HepG2 (cell line): Measurements from ENCODE around the gene DALRD3. TPM values are rescaled to one million over a fixed set of nuclear protein-coding genes. Genes with fewer than 3 reads are reported as not detected.

Source experiments
- FOXP1 ChIP-seq, 2 experiments: fragments of 450-650 bp in 1 of 2; IDR thresholded peaks; 2 replicates each; pipeline ENCODE4 v1.6.1; 2017 to 2018; ENCODE audit warnings: antibody characterized with exemption in 1 of 2
- JARID2 ChIP-seq: sonication (generic); formaldehyde crosslinking; IDR thresholded peaks from 2 replicates; pipeline ENCODE4 v1.8.1; 2023; ENCODE audit warnings: missing genetic modification reagents, inconsistent platforms; ENCODE audit not compliant: insufficient replicate concordance
- RELA ChIP-seq: sonication (generic); formaldehyde crosslinking; IDR thresholded peaks from 2 replicates; pipeline ENCODE4 v1.4.0; 2020; ENCODE audit warnings: missing genetic modification reagents
- TEAD2 ChIP-seq: sonication (generic); formaldehyde crosslinking; IDR thresholded peaks from 2 replicates; pipeline ENCODE4 v1.9.0; 2021; ENCODE audit warnings: missing genetic modification reagents
- XBP1 ChIP-seq: sonication (generic); formaldehyde crosslinking; IDR thresholded peaks from 2 replicates; pipeline ENCODE4 v1.5.0; 2020; ENCODE audit warnings: missing genetic modification reagents
- ZBTB40 ChIP-seq, 2 experiments: fragments of 450-650 bp in 1 of 2; sonication (generic) in 1 of 2; formaldehyde crosslinking in 1 of 2; IDR thresholded peaks; 2 replicates each; pipeline versions ENCODE4 v1.6.1 to v1.8.0; 2016 to 2022; ENCODE audit warnings: antibody characterized with exemption in 1 of 2, mild to moderate bottlenecking in 1 of 2, missing genetic modification reagents in 1 of 2
- ZNF138 ChIP-seq: sonication (generic); formaldehyde crosslinking; IDR thresholded peaks from 2 replicates; pipeline ENCODE4 v1.5.0; 2020; ENCODE audit warnings: mild to moderate bottlenecking, low read depth, missing genetic modification reagents
- ZNF337 ChIP-seq: sonication (generic); formaldehyde crosslinking; IDR thresholded peaks from 2 replicates; pipeline ENCODE4 v1.5.1; 2020; ENCODE audit warnings: missing genetic modification reagents, low read depth, mild to moderate bottlenecking, borderline replicate concordance
- ZNF431 ChIP-seq: sonication (generic); formaldehyde crosslinking; IDR thresholded peaks from 2 replicates; pipeline ENCODE4 v1.9.0; 2022; ENCODE audit warnings: missing genetic modification reagents, low read depth, mild to moderate bottlenecking, borderline replicate concordance
- ZNF703 ChIP-seq: sonication (generic); formaldehyde crosslinking; IDR thresholded peaks from 2 replicates; pipeline ENCODE4 v1.5.1; 2020; ENCODE audit warnings: missing genetic modification reagents, mild to moderate bottlenecking, moderate library complexity, borderline replicate concordance
- polyA plus RNA-seq, 8 experiments: library from polyadenylated mRNA; depleted of rRNA in 3 of 8; stranded (reverse) in 7 of 8; unstranded in 1 of 8; fragments of >200 nt; fragmentation: Illumina TruSeq in 4 of 8; extraction: Trizol in 4 of 8; gene quantifications; 2 replicates each; pipeline versions ENCODE4 v1.2.1 to v1.2.3, GENCODE V29; 2011 to 2016; ENCODE audit warnings: low read depth in 4 of 8, missing spikeins in 1 of 8, mixed read lengths in 1 of 8; ENCODE audit not compliant: insufficient read depth in 1 of 8
- total RNA-seq, 5 experiments: library from RNA; depleted of rRNA; stranded (reverse); fragments of >200 nt; fragmentation: Illumina TruSeq; extraction: Trizol; gene quantifications; 2 replicates each; pipeline ENCODE4 v1.2.3, GENCODE V29; 2016; ENCODE audit warnings: low read depth in 1 of 5
- TF ChIP-seq, protein P1 (sequence below): sonication (generic); formaldehyde crosslinking; IDR thresholded peaks from 2 replicates; pipeline ENCODE4 v1.8.0; 2022; ENCODE audit warnings: mild to moderate bottlenecking, missing genetic modification reagents; ENCODE audit not compliant: insufficient replicate concordance

DALRD3 gene
- total and polyA plus RNA-seq, 2 of the 13 experiments (the other 11 are each of a cell fraction or from before 2014, with no cell fraction given): 19.9 to 36.5 TPM

DNA sequence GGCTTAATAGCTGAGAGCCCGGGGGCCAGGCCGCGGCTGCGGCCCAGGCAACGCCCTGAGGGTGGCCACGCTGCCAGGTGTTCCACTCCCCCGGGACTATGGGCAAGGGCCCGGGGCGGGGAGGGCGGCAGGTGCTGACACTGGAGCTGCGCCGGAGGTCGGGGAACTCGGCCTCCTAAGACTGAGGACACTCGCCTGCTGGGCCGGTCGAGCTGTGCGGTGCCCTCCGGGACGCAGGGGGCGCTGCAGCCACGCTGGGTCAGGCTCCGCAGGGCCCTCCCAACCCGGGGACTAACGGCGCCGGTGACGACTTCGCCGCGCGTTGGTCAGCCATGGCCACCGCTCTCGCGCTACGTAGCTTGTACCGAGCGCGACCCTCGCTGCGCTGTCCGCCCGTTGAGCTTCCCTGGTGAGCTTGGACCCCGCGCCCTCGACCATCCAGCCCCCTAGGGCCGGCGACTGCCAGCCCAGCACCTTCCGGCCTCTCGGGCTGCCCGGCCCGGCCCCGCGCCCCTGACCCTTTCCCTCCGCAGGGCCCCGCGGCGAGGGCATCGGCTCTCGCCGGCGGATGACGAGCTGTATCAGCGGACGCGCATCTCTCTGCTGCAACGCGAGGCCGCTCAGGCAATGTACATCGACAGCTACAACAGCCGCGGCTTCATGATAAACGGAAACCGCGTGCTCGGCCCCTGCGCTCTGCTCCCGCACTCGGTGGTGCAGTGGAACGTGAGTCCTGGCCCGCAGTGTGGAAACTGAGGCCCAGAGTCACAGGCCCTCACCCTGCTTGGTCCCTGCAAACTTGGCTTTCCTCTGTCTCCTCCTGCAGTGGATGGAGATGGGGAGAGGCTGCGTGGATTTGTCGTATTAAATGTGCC, 3.7 kb upstream of the DALRD3 start, which contains the start of gene NDUFAF3 (continued):
- TF ChIP-seq ZBTB40 (IDR thresholded peaks at IDR 0.05) (no peak), ZBTB40 (CRISPR knock-in tag; IDR thresholded peaks at IDR 0.05) (peak; percentile 80), JARID2 (no peak), XBP1 (CRISPR knock-in tag) (peak; percentile 61; the same call in 1 of the 2 replicates), TEAD2 (CRISPR knock-in tag) (no peak), RELA (no peak), ZNF337 (CRISPR knock-in tag) (no peak), ZNF431 (peak; percentile 53; the same call in 1 of the 2 replicates), ZNF138 (CRISPR knock-in tag) (peak; percentile 82; the same call in 1 of the 2 replicates), ZNF703 (CRISPR knock-in tag) (peak; percentile 91; the same call in 1 of the 2 replicates), FOXP1 (IDR thresholded peaks at IDR 0.05) (no peak), FOXP1 (CRISPR knock-in tag; IDR thresholded peaks at IDR 0.05) (no peak)
- TF ChIP-seq, protein P1, sequence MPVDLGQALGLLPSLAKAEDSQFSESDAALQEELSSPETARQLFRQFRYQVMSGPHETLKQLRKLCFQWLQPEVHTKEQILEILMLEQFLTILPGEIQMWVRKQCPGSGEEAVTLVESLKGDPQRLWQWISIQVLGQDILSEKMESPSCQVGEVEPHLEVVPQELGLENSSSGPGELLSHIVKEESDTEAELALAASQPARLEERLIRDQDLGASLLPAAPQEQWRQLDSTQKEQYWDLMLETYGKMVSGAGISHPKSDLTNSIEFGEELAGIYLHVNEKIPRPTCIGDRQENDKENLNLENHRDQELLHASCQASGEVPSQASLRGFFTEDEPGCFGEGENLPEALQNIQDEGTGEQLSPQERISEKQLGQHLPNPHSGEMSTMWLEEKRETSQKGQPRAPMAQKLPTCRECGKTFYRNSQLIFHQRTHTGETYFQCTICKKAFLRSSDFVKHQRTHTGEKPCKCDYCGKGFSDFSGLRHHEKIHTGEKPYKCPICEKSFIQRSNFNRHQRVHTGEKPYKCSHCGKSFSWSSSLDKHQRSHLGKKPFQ: peak; percentile 95
